Activated T-cell treated with anti-CD3 and anti-CD28 coated beads, Interleukin-2, amount 50 U/mL, for 72 hours (primary cell): ENCODE data around the gene MAL. TPM values are rescaled to one million over a fixed set of nuclear protein-coding genes. Genes with fewer than 3 reads are reported as not detected.

ENCODE experiments used
- ATAC-seq, 2 donors: fragments of 150-1000 bp; cut with Tn5 transposase; replicated peaks in 1 of 2; 2 replicates each; pipeline ENCODE4 v1.10.0; 2021; ENCODE audit warnings: moderate library complexity in 2 of 2, mild to moderate bottlenecking in 1 of 2
- DNase-seq, 2 donors: peaks; one replicate each; pipeline ENCODE4 v3.0.0; 2021 to 2022; ENCODE audit warnings: mixed read lengths in 1 of 2
- H3K27ac Mint-ChIP-seq: one replicate; pipeline ENCODE4 v1.8.0; 2022; ENCODE audit warnings: mild to moderate bottlenecking, moderate library complexity, mixed read lengths
- H3K27me3 Mint-ChIP-seq: one replicate; pipeline ENCODE4 v1.8.0; 2022; ENCODE audit warnings: low read depth, mixed read lengths
- H3K36me3 Mint-ChIP-seq, 2 donors: one replicate each; pipeline ENCODE4 v1.8.0; 2022; ENCODE audit warnings: mixed read lengths in 2 of 2, mild to moderate bottlenecking in 1 of 2; ENCODE audit not compliant: insufficient read depth in 2 of 2
- H3K4me1 Mint-ChIP-seq: one replicate; pipeline ENCODE4 v1.8.0; 2022; ENCODE audit warnings: low read depth, mixed read lengths
- H3K4me3 Mint-ChIP-seq, 2 donors: one replicate each; pipeline ENCODE4 v1.8.0; 2022; ENCODE audit warnings: mild to moderate bottlenecking in 2 of 2, mixed read lengths in 2 of 2, moderate library complexity in 2 of 2
- H3K9me3 Mint-ChIP-seq, 2 donors: one replicate each; pipeline ENCODE4 v1.8.0; 2022; ENCODE audit warnings: mixed read lengths in 2 of 2
- total RNA-seq, 2 donors: library from RNA; stranded (reverse); gene quantifications; one replicate each; pipeline ENCODE4 v1.2.3, GENCODE V29; 2022

The MAL gene
- total RNA-seq, 2 donors from 2014 or later = 92.6 to 93.8 TPM

DNA sequence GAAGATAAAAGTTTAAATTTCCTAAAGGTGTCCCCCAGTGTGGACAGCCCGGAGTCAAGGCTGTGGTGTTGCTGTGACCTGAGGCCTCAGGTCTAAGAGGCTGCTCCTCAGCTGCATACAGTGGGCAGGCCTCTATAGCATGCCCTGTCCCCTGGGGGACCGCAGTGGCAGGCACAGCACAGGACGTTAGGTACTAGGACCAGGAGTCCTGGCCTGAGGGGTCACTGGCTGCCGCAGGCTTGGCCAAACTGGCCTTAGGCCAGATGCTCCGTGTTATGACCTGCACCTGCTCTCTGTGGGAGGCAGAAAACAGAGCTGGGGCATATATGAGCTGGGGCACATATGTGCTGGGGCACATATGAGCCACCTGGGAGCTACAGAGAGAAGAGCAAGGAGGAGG lies 21.2 kb upstream of the MAL start:
- H3K9me3 Mint-ChIP-seq = no peaks in the 10 kb centered on the region
- no peak overlapping the region for H3K27ac Mint-ChIP-seq
- DNase-seq = no peak
- no peaks in the 10 kb centered on the region for H3K36me3 Mint-ChIP-seq
- ATAC-seq = no peak
- H3K4me1 Mint-ChIP-seq = peaks cover 17% of the 10 kb centered on the region
- H3K4me3 Mint-ChIP-seq = no peak overlapping the region
- peaks cover 9% of the 10 kb centered on the region for H3K27me3 Mint-ChIP-seq

DNA sequence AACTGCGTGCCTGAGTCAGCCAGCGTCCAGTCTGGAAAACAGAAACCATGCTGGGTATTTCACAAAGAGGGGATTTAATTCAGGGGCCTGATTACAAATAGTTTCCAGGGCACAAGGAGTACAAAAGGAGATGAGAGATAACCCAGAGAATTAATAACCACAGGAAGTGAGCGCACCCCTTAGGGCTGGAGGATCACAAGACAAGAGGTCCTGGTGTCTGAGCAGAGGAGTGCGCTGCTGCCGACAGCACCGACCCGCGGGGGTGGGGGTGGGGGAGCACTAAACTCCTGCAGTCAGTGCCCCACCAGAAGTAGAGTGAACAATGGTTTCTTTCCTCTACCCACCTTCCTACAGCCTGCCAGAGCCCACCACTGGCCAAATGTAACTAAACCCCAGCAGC lies 20.8 kb upstream of the MAL start:
- no peak for ATAC-seq
- H3K27ac Mint-ChIP-seq = no peak overlapping the region
- no peak for DNase-seq

DNA sequence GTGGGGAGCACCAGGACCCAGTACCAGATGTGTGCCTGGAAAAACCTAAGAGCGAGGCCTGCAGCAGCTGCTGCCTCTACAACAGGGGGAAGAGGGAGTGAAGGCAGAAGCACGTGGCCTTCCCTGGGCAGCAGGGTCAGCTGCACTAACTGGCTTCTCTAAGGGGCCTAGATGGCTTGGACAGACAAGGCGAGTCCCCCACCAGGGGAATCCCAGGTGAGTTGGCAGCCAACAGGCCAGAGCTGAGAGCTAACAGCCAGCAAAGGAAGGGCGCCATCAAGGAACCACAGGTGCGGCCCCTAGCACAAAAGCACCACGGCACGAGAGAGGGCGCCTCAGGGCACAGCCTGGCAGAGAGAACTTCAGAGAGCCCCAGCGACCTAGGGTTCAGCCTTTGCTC lies 19.8 kb upstream of the MAL start:
- ATAC-seq (no peak), DNase-seq (no peak)
- H3K4me1 Mint-ChIP-seq = peaks cover 17% of the 10 kb centered on the region
- H3K36me3 Mint-ChIP-seq = no peaks in the 10 kb centered on the region
- no peak overlapping the region for H3K4me3 Mint-ChIP-seq
- peaks cover 8% of the 10 kb centered on the region for H3K27me3 Mint-ChIP-seq
- no peaks in the 10 kb centered on the region for H3K9me3 Mint-ChIP-seq
- H3K27ac Mint-ChIP-seq = no peak overlapping the region

More for the DNA sequence above, 20.8 kb upstream of the MAL start:
- Mint-ChIP-seq H3K36me3 (no peaks in the 10 kb centered on the region), H3K27me3 (peaks cover 8% of the 10 kb centered on the region), H3K4me1 (peaks cover 17% of the 10 kb centered on the region), H3K9me3 (no peaks in the 10 kb centered on the region), H3K4me3 (no peak overlapping the region)

DNA sequence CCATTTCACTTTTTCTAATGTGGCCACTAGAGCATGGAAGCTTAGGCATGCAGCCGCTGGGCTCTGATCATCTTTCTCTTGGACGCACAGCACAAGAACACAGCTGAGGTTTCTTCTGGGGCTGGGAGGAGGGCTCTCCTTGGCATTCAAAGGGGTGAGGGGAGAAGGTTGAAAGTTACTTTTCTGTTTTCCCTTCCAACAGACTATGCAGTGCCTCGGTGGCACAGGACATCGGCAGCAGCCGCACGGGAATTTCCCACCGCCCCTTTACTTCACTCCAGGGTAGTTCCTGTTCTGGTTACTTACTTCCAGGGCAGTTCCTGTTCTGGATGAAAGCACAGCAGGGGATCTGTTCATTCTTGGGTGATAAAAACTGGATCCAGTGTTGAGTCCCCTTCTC lies 18.9 kb upstream of the MAL start:
- H3K36me3 Mint-ChIP-seq = no peaks in the 10 kb centered on the region
- no peak overlapping the region for H3K27ac Mint-ChIP-seq
- peaks cover 17% of the 10 kb centered on the region for H3K4me1 Mint-ChIP-seq
- ATAC-seq (no peak), DNase-seq (no peak)
- no peak overlapping the region for H3K4me3 Mint-ChIP-seq
- H3K27me3 Mint-ChIP-seq = peaks cover 8% of the 10 kb centered on the region
- no peaks in the 10 kb centered on the region for H3K9me3 Mint-ChIP-seq

DNA sequence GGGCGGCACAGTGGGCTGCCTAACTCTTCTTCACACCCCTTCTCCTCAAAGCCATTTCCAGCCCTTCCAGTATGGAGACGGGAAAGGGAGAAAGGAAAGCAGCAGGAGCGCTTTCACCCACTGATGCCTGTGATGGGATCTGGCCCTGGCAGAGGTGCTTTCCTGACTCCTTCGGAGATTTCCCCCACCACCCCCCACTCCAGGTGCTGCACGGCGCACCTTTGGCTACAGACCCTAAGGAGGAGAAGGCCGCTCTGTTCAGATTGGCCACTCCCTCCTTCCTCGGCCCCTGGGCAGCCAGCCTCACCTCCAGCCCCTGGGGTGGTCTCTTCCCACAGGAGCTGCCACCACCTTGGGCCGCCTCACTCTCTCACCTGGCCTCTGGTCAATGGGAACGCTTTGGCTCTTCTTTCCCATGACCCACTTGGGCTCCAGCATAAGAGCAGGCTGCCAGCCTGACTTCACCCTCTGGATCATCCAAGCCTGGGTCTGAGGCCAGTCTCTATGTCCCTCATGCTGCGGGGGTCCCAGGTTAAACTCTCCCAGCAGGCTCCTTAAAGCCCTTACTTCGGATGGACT lies 18.4 kb upstream of the MAL start:
- no peak for ATAC-seq
- DNase-seq = no peak
- Mint-ChIP-seq H3K4me3 (no peak overlapping the region), H3K4me1 (peaks cover 17% of the 10 kb centered on the region), H3K36me3 (no peaks in the 10 kb centered on the region), H3K27me3 (peaks cover 8% of the 10 kb centered on the region), H3K9me3 (no peaks in the 10 kb centered on the region), H3K27ac (no peak overlapping the region)

- Mint-ChIP-seq H3K27me3 (peaks cover 8% of the 10 kb centered on the region), H3K27ac (no peak overlapping the region), H3K4me3 (no peak overlapping the region), H3K36me3 (no peaks in the 10 kb centered on the region), H3K9me3 (no peaks in the 10 kb centered on the region), H3K4me1 (peaks cover 17% of the 10 kb centered on the region)
- ATAC-seq (peak in 1 of 2 donors; percentile 44), DNase-seq (no peak)
These were observed 17.7 kb upstream of the MAL start for GRCh38 chr2:95007822-95008221.

DNA sequence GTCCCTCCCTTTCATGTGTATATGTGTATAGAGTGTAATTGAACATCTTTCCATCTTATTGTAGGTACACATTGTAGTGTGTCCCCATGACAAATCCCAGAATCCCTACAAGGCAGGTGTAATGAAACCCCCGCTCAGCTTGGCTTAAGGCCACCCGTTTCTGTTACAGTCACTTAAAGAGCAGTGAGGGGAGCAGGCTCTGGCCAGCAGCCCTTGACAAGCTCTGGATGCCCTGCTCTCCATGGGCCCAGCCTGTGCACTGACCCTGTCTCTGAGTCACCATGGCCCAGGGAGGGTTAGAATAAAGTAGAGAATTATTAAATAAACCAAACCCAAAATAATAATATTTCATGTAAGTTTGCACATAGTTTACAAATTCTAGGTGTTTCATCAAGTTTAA lies 17.2 kb upstream of the MAL start:
- Mint-ChIP-seq H3K9me3 (no peaks in the 10 kb centered on the region), H3K4me3 (no peak overlapping the region), H3K36me3 (no peaks in the 10 kb centered on the region), H3K4me1 (peaks cover 20% of the 10 kb centered on the region), H3K27me3 (peaks cover 8% of the 10 kb centered on the region), H3K27ac (no peak overlapping the region)
- DNase-seq (no peak), ATAC-seq (no peak)

- DNase-seq (no peak), ATAC-seq (no peak)
- Mint-ChIP-seq H3K27ac (no peak overlapping the region), H3K36me3 (no peaks in the 10 kb centered on the region), H3K4me1 (peaks cover 23% of the 10 kb centered on the region), H3K27me3 (peaks cover 8% of the 10 kb centered on the region), H3K4me3 (no peak overlapping the region), H3K9me3 (no peaks in the 10 kb centered on the region)
These were observed 16.5 kb upstream of the MAL start for GRCh38 chr2:95008996-95009395.

DNA sequence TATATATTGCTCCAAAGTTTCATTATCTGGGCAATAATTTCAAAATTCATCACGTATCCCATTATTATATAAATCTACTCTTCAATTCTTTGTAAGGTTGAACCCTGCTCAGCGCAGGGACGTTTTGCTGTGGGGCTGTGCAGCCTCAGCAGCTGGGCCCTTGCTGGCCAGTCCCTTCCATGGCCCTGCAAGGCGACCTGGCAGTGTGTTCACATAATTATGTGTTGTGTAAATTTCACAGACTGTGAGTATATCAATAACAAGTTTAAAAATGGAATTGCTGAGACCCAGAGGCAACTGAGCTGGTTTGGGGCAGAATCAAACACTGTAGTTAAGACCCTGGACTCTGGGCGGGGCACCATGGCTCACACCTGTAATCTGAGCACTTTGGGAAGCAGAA lies 16.1 kb upstream of the MAL start:
- DNase-seq = no peak
- Mint-ChIP-seq H3K4me3 (no peak overlapping the region), H3K4me1 (peaks cover 20% of the 10 kb centered on the region)

GRCh38 chr2:95010126-95010525 lies 15.4 kb upstream of the MAL start:
- ATAC-seq = no peak

More for the DNA sequence above, 16.1 kb upstream of the MAL start:
- peaks cover 8% of the 10 kb centered on the region for H3K27me3 Mint-ChIP-seq
- no peak overlapping the region for H3K27ac Mint-ChIP-seq
- H3K9me3 Mint-ChIP-seq = no peaks in the 10 kb centered on the region
- no peaks in the 10 kb centered on the region for H3K36me3 Mint-ChIP-seq
- no peak for ATAC-seq

DNA sequence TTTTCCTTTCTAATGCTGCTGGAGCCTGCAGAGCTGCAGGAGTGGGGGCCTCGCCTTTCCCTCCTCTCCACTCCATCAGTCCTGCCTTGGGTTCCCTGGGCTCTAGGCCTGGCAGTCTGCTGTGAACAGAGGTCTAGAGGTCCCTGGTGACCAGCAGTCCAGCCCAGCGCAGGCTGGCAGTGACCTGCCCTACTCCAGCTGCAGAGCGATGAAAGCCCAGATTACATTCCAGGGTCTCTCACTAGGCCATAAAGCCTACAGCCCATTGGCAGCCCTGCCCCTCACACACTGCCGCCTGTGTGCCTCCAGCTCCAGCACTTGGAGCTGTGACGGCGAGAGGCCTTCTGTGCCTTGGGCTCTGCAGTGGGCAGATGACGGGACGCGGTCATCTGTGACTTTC lies 14.8 kb upstream of the MAL start:
- Mint-ChIP-seq H3K27ac (no peak overlapping the region), H3K27me3 (peaks cover 3% of the 10 kb centered on the region), H3K9me3 (no peaks in the 10 kb centered on the region), H3K4me1 (peaks cover 24% of the 10 kb centered on the region), H3K4me3 (no peak overlapping the region), H3K36me3 (no peaks in the 10 kb centered on the region)
- no peak for DNase-seq
- ATAC-seq = no peak

More at GRCh38 chr2:95010126-95010525, 15.4 kb upstream of the MAL start:
- Mint-ChIP-seq H3K4me1 (peaks cover 20% of the 10 kb centered on the region), H3K36me3 (no peaks in the 10 kb centered on the region), H3K27ac (no peak overlapping the region), H3K4me3 (no peak overlapping the region), H3K9me3 (no peaks in the 10 kb centered on the region), H3K27me3 (peaks cover 8% of the 10 kb centered on the region)
- DNase-seq = no peak

- H3K36me3 Mint-ChIP-seq = no peaks in the 10 kb centered on the region
- ATAC-seq = no peak
- H3K9me3 Mint-ChIP-seq = no peaks in the 10 kb centered on the region
- H3K27me3 Mint-ChIP-seq = no peaks in the 10 kb centered on the region
- no peak overlapping the region for H3K27ac Mint-ChIP-seq
- no peak for DNase-seq
- peaks cover 19% of the 10 kb centered on the region for H3K4me1 Mint-ChIP-seq
- no peak overlapping the region for H3K4me3 Mint-ChIP-seq
These were observed 12.5 kb upstream of the MAL start for GRCh38 chr2:95012881-95013550.

DNA sequence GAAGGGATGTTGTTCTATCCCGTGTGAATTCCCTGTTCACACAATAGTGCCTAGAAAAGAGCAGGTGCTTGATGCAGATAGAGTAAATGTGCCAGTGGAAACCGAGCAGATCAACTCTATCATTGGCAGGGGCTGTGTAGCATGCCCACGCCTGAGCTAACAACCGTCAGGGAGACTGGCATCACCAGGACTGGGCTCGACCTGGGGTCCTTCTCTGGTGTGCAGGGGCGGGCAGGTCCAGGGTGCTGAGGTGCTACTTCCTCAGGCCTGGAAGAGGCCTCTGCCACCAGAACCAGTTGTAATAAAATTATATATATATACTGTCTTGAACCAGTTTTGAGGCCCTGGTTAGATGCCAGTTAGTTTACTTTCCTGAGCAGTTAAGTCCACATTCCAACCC lies 11.8 kb upstream of the MAL start:
- Mint-ChIP-seq H3K36me3 (no peaks in the 10 kb centered on the region), H3K9me3 (no peaks in the 10 kb centered on the region), H3K27ac (no peak overlapping the region), H3K4me3 (no peak overlapping the region), H3K27me3 (no peaks in the 10 kb centered on the region), H3K4me1 (peaks cover 17% of the 10 kb centered on the region)
- no peak for ATAC-seq
- no peak for DNase-seq

- Mint-ChIP-seq H3K27ac (no peak overlapping the region), H3K36me3 (no peaks in the 10 kb centered on the region)
These were observed 11.3 kb upstream of the MAL start for GRCh38 chr2:95014126-95014708.

More at GRCh38 chr2:95014126-95014708, 11.3 kb upstream of the MAL start:
- DNase-seq (no peak), ATAC-seq (no peak)
- Mint-ChIP-seq H3K9me3 (no peaks in the 10 kb centered on the region), H3K4me3 (no peak overlapping the region), H3K4me1 (peaks cover 17% of the 10 kb centered on the region), H3K27me3 (no peaks in the 10 kb centered on the region)
